Gastroesophageal sphincter (tissue), 3 donors: ENCODE results near the gene DIP2C.

Source experiments
- CTCF ChIP-seq, 4 experiments: fragments of 200-600 bp in 2 of 4; fragments of 450-650 bp in 2 of 4; sonication (generic) in 1 of 4; IDR thresholded peaks; one replicate each; pipeline ENCODE4 v1.5.1; 2017 to 2019; ENCODE audit warnings: antibody characterized with exemption in 4 of 4, mild to moderate bottlenecking in 2 of 4, moderate library complexity in 2 of 4
- POLR2A ChIP-seq, 2 donors: fragments of 450-650 bp; IDR thresholded peaks; one replicate each; pipeline ENCODE4 v1.6.1; 2017; ENCODE audit warnings: antibody characterized with exemption in 2 of 2, mild to moderate bottlenecking in 2 of 2, moderate library complexity in 1 of 2

- TF ChIP-seq CTCF (IDR thresholded peaks at IDR 0.05) (no peak), POLR2A (IDR thresholded peaks at IDR 0.05) (no peak)
Measured at GRCh38 chr10:621981-622740, 67.3 kb downstream of the DIP2C start.
